SHP77 (cell line): Measurements from ENCODE around the gene CELF2.

Source experiments
- DNase-seq, 2 experiments: peaks; one replicate each; lab custom pipeline; 2025; lab: John Stamatoyannopoulos, UW

The CELF2 gene

GRCh38 chr10:11301571-11302111 lies 284.0 kb downstream of the CELF2 start:
- no peak for DNase-seq

DNA sequence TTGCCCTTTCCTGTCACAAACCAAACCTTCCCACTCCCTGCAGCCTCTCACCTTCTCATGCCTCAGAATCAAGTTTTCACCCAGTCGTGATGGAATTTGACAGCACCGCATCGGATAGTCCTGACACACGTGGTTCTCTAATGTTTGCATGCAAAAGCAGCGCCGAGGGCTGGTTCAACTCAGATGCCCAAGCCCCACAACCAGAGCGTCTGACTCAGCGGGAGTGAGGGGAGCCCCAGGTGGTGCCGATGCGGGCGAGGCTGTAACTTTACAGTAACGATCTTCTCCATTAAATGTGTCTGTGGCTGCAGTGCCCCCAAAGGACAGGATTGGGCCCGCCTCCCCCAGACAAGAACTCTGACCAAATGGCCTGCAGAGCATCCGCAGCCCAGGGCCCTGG lies 284.5 kb downstream of the CELF2 start:
- no peak for DNase-seq

DNA sequence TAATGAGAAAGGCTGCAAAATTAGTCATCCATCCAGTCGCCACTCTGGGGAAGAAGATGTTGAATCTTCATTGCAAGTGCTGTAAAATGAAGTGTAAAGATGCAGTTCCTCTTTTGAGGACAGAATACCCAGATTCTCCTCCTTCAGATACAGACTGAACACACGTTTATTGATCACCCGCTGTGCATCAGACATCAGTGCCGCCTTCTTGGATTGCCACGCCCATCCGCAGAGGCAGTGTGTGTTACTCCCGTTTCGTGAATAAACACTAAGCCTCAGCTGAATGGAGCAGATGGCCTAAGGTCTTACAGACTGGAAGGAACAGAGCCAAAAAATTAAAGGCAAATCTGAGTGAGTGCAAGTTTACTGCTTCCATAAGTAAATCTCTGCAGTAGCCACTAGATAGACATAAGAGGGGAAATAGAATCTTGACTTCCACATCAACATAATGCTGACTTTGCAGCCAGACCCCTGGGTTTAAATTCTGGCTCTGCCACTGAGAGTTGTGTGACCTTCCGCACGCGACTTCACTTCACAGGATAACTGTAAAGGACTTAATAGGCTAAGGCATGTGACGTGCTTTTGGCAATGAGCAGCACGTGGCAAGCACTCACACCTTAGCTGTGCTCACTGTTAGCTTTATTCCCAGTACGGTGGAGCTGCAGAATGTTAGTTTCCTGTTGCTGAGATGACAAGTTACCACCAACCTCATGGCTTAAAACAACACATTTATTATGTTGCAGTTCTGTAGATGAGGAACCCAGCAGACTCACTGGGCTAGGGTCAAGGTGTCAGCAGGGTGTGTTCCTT lies 285.9 kb downstream of the CELF2 start:
- DNase-seq = no peak

DNA sequence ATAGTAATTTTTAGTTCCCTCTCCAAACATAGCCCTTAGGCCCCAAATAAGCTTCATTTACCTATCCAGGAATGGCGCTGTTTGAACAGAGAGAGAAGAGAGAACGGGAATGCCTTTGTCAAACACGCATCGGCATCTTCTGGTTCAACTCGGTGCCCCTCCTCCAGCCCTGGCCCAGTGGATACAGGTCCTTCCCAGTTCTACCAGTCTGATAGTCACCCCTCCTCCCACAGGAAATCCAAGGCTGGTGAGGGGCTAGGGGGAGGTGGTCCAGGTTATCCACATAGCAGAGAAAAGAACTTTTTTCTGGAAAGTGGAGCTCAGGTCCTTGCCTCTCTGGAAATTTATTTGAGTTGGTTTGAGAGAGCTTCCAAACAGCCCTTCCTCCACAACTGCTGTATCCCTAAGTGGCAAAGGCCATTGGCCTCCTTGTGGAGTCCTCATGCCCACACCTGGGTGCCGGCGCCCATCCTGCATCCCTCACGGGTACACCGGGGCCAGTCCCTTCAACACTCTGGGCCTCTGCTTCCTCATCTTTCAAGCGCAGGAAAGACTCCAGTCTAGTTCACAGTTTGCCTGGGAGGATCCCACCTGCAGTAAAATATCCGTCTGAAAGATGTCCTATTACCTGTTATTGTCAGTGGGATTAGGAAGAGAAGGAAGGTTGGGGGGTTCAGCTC lies 287.4 kb downstream of the CELF2 start:
- DNase-seq = no peak

- no peak for DNase-seq
Observed at GRCh38 chr10:11305825-11306593, 288.3 kb downstream of the CELF2 start.

GRCh38 chr10:11307004-11307403 lies 289.3 kb downstream of the CELF2 start:
- no peak for DNase-seq

GRCh38 chr10:11307937-11308336 lies 290.3 kb downstream of the CELF2 start:
- DNase-seq = no peak

DNA sequence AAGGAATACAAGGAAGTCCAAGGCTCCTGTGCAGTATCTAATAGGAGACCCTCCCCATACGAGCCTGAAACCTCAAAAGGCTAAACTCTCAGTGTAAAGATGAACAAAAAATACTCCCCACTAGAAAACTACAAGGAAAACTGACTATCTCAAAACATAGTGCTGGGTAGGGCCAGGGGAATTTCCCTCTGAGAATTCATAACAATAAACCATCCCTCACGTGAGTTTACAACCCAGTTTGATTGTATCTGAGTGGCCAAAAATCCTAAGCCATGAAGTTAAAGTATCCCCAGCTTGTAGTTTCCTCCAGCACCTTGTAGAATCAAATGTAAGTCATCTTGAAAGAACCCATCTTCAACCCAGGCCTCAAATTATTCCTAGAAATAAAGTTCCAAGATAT lies 293.4 kb downstream of the CELF2 start:
- DNase-seq = no peak

DNA sequence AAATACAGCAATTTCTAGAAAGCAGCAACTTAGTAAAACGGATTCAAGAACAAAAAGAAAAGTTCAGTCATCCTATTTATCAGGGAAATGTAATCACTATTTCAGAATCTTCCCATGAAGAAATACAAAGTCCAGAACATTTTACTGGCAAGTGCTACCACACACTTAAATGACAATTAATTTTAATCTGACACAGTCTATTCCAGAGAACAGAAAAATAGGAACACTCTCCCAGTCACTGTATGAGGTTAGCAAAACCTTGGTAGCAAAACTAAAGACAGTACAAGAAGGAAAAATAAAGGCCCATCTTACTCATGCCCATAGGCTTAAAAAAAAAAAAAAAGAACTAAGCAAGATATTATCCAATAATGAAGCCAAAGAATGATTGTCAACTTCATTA lies 295.8 kb downstream of the CELF2 start:
- DNase-seq = no peak

DNA sequence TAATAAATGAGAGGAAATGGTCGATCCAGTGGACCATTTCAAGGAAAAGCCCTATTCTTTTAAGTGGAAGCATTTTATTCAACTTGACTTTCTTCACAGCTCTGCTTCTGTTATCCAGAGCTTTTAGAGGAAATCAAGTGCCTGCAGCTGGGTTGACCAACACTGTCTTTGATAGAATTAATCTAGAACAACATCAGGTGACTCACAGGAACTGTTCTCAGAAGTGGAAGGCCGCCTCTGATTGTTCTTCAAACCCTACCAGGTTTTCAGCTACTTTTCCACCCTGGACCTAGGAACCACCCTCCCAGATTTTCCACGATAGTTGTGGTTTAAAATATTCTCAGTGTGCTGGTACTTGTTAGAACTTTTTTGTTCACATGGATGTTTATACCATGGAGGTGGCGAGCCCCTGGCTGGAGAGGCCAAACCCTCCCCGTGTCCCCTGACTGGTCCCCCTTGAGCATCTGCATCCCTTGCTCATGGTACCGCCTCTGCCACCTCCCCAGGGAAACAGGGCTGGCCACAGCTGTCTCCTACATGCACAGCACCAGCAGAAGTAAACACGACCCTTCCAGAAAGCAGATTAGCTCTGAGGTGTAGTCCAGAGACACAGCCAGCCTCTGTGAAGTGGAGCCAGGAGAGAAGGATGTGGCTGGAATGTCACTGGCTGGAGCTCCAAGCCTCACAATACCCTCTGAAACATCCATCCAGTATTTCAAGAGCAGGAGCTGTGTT lies 300.4 kb downstream of the CELF2 start:
- DNase-seq = no peak

DNA sequence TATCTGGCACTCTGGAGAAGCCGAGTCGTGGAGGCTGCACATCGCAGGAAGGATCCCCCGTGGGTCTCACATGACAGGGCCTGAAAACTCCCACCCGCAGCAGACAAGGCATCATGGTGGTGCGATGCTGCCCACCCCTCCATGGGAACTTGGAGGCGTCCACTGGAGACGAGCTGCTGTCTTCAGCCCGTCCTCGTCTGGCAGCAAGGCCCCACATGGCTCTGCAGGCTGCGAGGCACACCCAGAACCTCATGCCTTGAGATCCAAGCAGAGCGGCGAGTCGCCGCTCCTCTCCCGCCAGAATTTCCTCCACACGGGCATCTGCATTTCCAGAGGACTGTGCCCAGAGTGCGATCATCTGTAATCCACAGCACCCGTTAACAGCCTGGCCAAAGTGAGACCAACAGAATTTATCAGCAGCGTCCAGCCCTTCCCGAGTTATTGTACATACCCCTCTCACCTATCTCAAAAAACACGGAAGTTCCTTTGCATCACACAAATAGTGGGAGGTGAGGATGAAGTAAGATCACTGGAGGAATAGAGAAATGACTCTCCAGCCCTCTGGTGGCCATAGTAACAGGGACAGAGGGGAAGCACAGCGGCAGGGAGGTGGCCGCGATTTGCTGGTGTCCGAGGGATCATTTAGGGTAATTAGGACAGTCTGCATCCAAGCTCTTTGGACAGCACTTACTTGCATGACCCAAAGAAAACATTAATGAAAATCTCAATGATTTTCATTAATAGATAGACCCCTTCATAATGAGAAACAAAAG lies 301.3 kb downstream of the CELF2 start:
- no peak for DNase-seq

DNA sequence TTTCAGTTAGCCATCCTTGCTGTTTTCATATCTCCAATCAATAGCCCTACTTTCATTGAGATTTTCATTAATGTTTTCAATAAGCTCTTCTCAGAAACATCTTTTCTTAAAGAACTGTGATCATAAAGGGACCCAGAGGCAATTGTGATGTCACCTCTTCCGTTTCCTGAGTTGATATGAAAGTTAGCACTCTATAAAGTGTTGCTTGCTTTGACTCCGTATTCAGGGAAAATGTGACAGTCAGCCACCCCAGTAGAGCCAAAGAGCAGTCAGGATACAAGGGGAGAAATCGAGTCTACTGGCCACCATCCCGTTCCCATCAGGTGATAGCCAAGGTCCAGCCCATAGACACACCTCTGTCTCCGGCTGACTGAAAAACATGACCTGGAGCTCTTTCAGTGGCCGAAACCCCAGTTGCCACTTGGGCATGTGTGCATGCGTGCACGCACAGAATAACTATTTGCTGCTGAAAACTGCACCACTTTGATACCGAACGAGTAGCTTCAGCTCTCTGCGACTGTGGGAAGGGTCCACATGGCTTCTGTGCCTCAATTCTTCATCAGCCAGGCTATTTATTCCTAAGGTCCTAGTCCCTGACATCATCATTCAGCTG lies 302.4 kb downstream of the CELF2 start:
- DNase-seq = no peak

DNA sequence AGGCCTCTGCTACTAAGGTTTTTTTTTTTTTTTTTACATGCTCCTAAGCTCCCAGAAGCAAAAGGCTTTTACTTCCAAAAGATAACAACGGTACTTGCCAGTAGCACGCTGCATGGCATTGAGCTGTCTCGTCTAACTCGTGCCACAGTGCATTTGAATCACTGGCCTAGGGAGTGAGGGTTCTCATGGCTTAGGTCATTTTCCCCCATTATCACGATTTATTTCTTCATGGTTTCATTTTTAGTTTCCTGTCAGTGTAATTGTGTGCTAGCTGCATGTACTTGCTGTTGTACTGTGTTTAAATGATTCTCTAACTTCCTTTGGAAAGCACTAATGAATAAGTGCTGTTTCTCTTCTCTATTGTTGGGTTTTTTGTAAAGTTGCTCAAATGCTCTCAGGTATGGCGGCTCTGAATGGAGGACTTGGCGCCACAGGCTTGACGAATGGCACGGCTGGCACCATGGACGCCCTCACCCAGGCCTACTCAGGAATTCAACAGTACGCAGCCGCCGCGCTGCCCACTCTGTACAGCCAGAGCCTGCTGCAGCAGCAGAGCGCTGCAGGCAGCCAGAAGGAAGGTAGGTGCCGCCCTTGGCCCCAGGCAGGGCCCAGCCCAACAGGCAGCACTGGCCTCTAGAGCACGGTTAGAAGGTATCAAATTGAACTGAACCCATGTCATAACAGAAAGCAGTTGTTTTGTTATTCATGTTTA lies 303.3 kb downstream of the CELF2 start:
- DNase-seq = no peak

GRCh38 chr10:11322698-11323097 lies 305.0 kb downstream of the CELF2 start:
- no peak for DNase-seq

GRCh38 chr10:11324761-11325321 lies 307.2 kb downstream of the CELF2 start:
- no peak for DNase-seq

GRCh38 chr10:11325817-11326216 lies 308.1 kb downstream of the CELF2 start:
- no peak for DNase-seq

- no peak for DNase-seq
Observed at GRCh38 chr10:11326241-11326640, 308.6 kb downstream of the CELF2 start.

DNA sequence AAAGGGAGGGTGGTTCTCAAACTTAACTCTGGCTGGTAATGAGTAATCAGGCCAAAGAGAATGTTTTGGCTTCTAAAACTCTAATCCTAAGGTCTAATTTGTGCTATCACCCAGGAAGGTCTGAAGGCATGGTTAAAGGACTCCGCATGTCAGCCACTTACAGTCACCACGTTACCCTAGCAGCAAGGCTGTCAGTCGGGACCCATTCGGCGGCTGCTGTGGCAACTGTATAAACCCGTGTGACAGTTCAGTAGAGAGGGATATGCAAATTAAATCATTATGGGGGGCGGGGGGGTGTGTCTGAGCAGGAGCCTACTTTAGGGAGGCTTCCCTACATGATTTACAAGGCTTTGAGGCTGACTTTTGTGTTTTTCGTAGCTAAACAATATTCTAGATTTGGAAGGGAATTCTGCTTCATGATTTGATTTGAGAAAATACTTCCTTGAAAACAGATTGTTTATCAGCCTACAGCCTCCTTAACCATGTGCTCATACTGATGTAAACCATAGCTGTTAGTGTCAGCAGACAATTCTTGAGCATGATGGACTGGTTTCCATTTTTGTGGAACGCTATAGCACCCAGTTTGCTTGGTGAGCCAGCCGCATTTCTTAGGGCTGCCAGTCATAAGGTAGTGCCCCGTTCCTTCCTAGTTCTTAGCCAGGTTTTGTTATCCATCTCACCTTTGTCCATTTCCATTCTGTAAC lies 309.4 kb downstream of the CELF2 start:
- DNase-seq = no peak
